Measurements from ENCODE around the gene LDLRAD4. TPM values are rescaled to one million over a fixed set of nuclear protein-coding genes. Genes with fewer than 3 reads are reported as not detected.

LDLRAD4 gene
- total RNA-seq, 1 experiment from 2014 or later, result 1.7 TPM

GRCh38 chr18:13433125-13433524 lies 214.6 kb downstream of the LDLRAD4 start:
- Histone ChIP-seq H3K9me3 (ENCODE audit: insufficient read depth, low read depth) (no peaks in the 10 kb centered on the region), H2AFZ (no peak overlapping the region), H3K9me2 (ENCODE audit: insufficient read depth) (no peaks in the 10 kb centered on the region), H4K20me1 (ENCODE audit: insufficient read depth) (no peaks in the 10 kb centered on the region), H3K36me3 (ENCODE audit: low read depth) (no peaks in the 10 kb centered on the region), H3F3A (ENCODE audit: insufficient read depth, low read depth) (no peaks in the 10 kb centered on the region), H3K4me1 (replicated peaks; ENCODE audit: insufficient read depth) (no peaks in the 10 kb centered on the region), H3K27ac (no peak overlapping the region), H3K4me3 (no peak overlapping the region), H3K27me3 (ENCODE audit: insufficient read depth, low read depth) (peaks cover 75% of the 10 kb centered on the region), H3K79me2 (ENCODE audit: low read depth) (no peaks in the 10 kb centered on the region), H3K4me2 (no peak overlapping the region)
- no peak for TF ChIP-seq CTCF (conservative IDR thresholded peaks at IDR 0.05)
- TF ChIP-seq EZH2 (IDR thresholded peaks at IDR 0.05; ENCODE audit: low read depth), result no peak
- CTCF ChIA-PET, result interaction anchor here (0.6 kb wide), 1 partner anchor 282 kb away, joined by 3 read pairs; no protein-coding TSS in a partner anchor
- POLR2A ChIA-PET (ENCODE audit: unreplicated experiment), result no interaction called here
- intact Hi-C loops (cut with micrococcal nuclease; ENCODE audit: unreplicated experiment), result no loop called here
- DNase-seq, result no peak
- no TSS peak for BruUV-seq (replicated peaks)

DNA sequence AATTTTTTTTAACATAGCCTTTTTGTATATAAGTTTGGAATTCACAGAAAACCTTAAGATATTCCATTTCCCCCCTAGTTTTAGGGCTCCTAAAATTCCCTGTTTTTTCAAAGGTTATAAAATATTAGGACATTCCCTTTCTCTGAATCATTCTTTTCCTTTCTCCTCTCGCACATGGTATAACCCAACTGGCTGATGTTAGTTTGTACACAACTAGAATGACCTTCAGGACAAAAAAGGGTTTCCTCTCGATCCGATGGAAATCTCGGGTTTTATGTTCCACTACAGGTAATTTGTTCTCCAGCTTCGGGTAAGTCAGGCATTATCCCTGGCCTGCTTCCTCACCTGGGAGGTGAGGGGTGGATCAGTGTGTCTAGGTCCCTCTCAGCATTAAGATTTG lies 215.1 kb downstream of the LDLRAD4 start:
- peaks cover 76% of the 10 kb centered on the region for H3K27me3 ChIP-seq (ENCODE audit: insufficient read depth, low read depth)
- no peaks in the 10 kb centered on the region for H3K4me1 ChIP-seq (replicated peaks; ENCODE audit: insufficient read depth)
- H4K20me1 ChIP-seq (ENCODE audit: insufficient read depth), result no peaks in the 10 kb centered on the region
- no peaks in the 10 kb centered on the region for H3K79me2 ChIP-seq (ENCODE audit: low read depth)
- H3K4me3 ChIP-seq, result no peak overlapping the region
- no peak overlapping the region for H2AFZ ChIP-seq
- no peaks in the 10 kb centered on the region for H3K9me3 ChIP-seq (ENCODE audit: insufficient read depth, low read depth)
- H3K27ac ChIP-seq, result no peak overlapping the region
- TF ChIP-seq CTCF (conservative IDR thresholded peaks at IDR 0.05), result no peak
- no peak for TF ChIP-seq EZH2 (IDR thresholded peaks at IDR 0.05; ENCODE audit: low read depth)
- no peaks in the 10 kb centered on the region for H3F3A ChIP-seq (ENCODE audit: insufficient read depth, low read depth)
- CTCF ChIA-PET, result interaction anchor here (0.6 kb wide), 1 partner anchor 283 kb away, joined by 3 read pairs; no protein-coding TSS in a partner anchor
- POLR2A ChIA-PET (ENCODE audit: unreplicated experiment), result no interaction called here
- H3K4me2 ChIP-seq, result no peak overlapping the region
- DNase-seq, result no peak
- intact Hi-C loops (cut with micrococcal nuclease; ENCODE audit: unreplicated experiment), result no loop called here
- no peaks in the 10 kb centered on the region for H3K9me2 ChIP-seq (ENCODE audit: insufficient read depth)
- H3K36me3 ChIP-seq (ENCODE audit: low read depth), result no peaks in the 10 kb centered on the region
- BruUV-seq (replicated peaks), result no TSS peak

- no peak overlapping the region for H3K4me2 ChIP-seq
- intact Hi-C loops (cut with micrococcal nuclease; ENCODE audit: unreplicated experiment), result no loop called here
Measured at GRCh38 chr18:13434854-13435253, 216.3 kb downstream of the LDLRAD4 start.

More at GRCh38 chr18:13434854-13435253, 216.3 kb downstream of the LDLRAD4 start:
- H3K27ac ChIP-seq, result no peak overlapping the region
- no peak for DNase-seq
- H3K9me3 ChIP-seq (ENCODE audit: insufficient read depth, low read depth), result no peaks in the 10 kb centered on the region
- H3K36me3 ChIP-seq (ENCODE audit: low read depth), result no peaks in the 10 kb centered on the region
- no peak for TF ChIP-seq CTCF (conservative IDR thresholded peaks at IDR 0.05)
- no peak for TF ChIP-seq EZH2 (IDR thresholded peaks at IDR 0.05; ENCODE audit: low read depth)
- no peaks in the 10 kb centered on the region for H3F3A ChIP-seq (ENCODE audit: insufficient read depth, low read depth)
- BruUV-seq (replicated peaks), result no TSS peak
- H2AFZ ChIP-seq, result no peak overlapping the region
- no peaks in the 10 kb centered on the region for H4K20me1 ChIP-seq (ENCODE audit: insufficient read depth)
- no peaks in the 10 kb centered on the region for H3K79me2 ChIP-seq (ENCODE audit: low read depth)
- CTCF ChIA-PET, result interaction anchor here (0.7 kb wide), 1 partner anchor 105 kb away, joined by 3 read pairs; no protein-coding TSS in a partner anchor
- H3K27me3 ChIP-seq (ENCODE audit: insufficient read depth, low read depth), result peaks cover 81% of the 10 kb centered on the region
- no peaks in the 10 kb centered on the region for H3K9me2 ChIP-seq (ENCODE audit: insufficient read depth)
- POLR2A ChIA-PET (ENCODE audit: unreplicated experiment), result no interaction called here
- H3K4me3 ChIP-seq, result no peak overlapping the region
- H3K4me1 ChIP-seq (replicated peaks; ENCODE audit: insufficient read depth), result no peaks in the 10 kb centered on the region

Measured in PC-9 (cell line).